ENCODE results near the gene CHRNB1.
"Not testable (repeated sequence)": the region's sequence is repeated elsewhere in the genome, so short reads cannot be mapped to it uniquely, and the experiment has no call there.

Gene CHRNB1

DNA sequence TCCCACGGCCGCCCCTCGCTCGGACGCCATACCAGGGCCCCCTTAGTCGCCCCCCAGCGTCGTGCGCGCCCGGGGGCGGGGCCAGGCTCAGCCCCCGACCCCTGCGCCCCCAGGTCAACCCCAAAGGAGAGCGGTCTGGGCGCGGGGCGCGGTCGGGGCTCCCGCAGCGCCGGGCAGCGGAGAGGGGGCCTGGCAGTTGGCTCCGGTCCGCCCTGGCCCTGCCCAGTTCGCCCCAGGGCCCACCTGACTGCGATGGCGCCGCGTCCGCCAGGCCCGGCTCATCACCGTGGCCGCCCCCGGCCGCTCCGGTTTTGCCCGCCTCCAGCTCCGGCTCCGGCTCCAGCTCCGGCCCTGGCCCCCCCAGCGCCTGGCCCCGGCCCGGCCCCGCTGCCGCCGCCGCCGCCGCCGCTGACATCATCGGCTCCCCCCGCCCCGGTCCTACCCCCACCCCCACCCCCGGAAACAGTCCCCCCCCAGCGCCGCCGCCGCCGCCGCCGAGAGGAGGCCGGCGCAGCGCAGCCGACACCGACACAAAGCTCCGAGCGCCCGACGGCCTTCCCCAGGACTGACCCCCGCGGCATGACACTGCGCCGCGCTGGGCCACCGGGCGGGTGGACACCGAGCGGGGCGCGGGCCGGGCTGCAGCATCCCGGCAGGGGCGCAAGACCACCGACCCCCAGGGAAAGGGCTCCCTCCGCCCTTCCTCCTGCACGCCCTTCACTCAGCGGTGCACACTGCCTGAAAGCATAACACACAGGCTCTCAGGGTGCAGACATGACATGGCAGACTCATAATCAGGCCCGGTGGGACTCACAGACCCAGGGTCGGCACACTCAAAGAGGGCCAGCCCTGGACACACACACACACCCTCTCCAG, 34.6 kb downstream of the CHRNB1 start, which contains the start of gene ZBTB4:
TSS of gene ZBTB4 (minus strand) at position 419 of the 876 bp plus-strand sequence. CDS start 12,830 bp downstream, outside the sequence.
- H3K4me1 ChIP-seq (ENCODE audit: insufficient read depth, low read length) = peaks cover 32% of the 10 kb centered on the region
- H2AFZ ChIP-seq (ENCODE audit: low read depth, low read length) = peak within 1 kb of the TSS; percentile 8
- no peaks in the 10 kb centered on the region for H3K36me3 ChIP-seq (ENCODE audit: insufficient read depth, low read length)
- H3K9me3 ChIP-seq (ENCODE audit: low read length) = no peaks in the 10 kb centered on the region
- H3K27me3 ChIP-seq (ENCODE audit: insufficient read depth, low read length) = no peaks in the 10 kb centered on the region
- H3K4me3 ChIP-seq (ENCODE audit: low read length) = peak within 1 kb of the TSS; percentile 58

DNA sequence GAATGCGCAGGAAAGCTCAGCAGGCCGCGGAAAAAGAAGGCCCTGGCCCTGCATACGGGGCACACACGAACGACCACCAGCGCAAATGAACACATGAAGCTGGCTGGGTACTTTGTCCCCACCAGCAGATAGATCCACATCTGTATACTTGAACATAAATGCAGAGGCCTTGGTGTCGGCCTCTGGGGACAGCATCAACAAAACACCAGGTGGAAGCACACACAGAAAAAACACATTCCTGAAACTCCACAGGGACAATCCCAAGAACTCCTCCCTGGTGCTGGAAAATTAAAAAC, 35.2 kb downstream of the CHRNB1 start:
- peak overlapping the region; percentile 8 for H2AFZ ChIP-seq (ENCODE audit: low read depth, low read length)

DNA sequence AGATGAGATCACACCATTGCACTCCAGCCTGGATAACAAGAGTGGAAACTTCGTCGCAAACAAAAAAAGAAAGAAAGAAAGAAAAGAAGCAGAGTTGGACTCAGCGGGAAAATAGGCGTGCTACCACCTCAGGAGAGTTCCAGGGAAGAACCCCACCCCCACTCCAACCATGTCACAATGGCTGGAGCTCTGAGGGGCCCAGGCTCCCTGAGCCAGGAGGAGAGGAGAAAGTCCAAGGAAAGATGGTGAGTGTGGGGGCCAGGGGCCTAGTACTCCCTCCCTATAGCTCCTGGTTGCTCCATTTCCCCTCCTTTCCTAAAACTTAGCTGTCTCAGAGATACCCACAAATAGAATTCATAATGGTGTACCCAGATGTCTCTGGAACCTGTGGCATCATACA, 36.4 kb downstream of the CHRNB1 start, which contains the start of gene SLC35G6:
TSS of gene SLC35G6 (plus strand) at position 172 of the 400 bp plus-strand sequence. CDS start at position 243, 71 bp downstream.
- not testable (repeated sequence) for H2AFZ ChIP-seq (ENCODE audit: low read depth, low read length); H3K36me3 ChIP-seq (ENCODE audit: insufficient read depth, low read length); H3K27me3 ChIP-seq (ENCODE audit: insufficient read depth, low read length); H3K9me3 ChIP-seq (ENCODE audit: low read length)
- Histone ChIP-seq H3K4me3 (ENCODE audit: low read length) (peak within 1 kb of the TSS; percentile 58), H3K4me1 (ENCODE audit: insufficient read depth, low read length) (peaks cover 42% of the 10 kb centered on the region)

More for the DNA sequence above, 35.2 kb downstream of the CHRNB1 start:
- H3K9me3 ChIP-seq (ENCODE audit: low read length) = no peaks in the 10 kb centered on the region
- H3K27me3 ChIP-seq (ENCODE audit: insufficient read depth, low read length) = no peaks in the 10 kb centered on the region
- no peaks in the 10 kb centered on the region for H3K36me3 ChIP-seq (ENCODE audit: insufficient read depth, low read length)
- peaks cover 33% of the 10 kb centered on the region for H3K4me1 ChIP-seq (ENCODE audit: insufficient read depth, low read length)
- H3K4me3 ChIP-seq (ENCODE audit: low read length) = peak overlapping the region; percentile 58

DNA sequence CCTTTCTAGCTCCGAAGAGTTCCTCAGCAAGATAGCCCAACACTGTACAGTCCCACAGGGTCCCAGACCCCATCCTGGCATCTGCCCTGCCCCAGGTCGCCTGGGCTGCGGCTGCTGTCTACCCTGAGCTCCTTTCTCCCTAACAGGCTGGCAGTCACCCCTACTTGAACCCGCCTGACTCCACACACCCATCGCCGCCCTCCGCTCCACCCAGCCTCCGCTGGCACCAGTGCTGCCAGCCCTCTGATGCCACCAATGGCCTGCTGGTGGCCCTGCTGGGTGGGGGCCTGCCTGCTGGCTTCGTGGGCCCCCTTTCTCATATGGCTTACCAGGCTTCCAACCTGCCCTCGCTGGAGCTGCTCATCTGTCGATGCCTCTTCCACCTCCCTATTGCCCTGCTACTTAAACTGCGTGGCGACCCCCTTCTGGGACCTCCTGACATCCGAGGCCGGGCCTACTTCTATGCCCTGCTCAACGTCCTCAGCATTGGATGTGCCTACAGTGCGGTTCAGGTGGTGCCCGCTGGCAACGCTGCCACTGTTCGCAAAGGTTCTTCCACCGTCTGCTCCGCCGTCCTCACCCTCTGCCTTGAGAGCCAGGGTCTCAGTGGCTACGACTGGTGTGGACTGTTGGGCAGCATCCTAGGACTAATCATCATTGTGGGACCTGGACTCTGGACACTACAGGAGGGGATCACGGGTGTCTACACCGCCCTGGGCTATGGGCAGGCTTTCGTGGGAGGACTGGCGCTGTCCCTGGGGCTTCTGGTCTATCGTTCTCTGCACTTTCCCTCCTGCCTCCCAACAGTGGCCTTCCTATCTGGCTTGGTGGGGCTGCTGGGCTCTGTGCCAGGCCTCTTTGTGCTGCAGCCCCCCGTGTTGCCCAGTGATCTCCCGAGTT, 37.2 kb downstream of the CHRNB1 start:
- H2AFZ ChIP-seq (ENCODE audit: low read depth, low read length); H3K27me3 ChIP-seq (ENCODE audit: insufficient read depth, low read length); H3K4me3 ChIP-seq (ENCODE audit: low read length); H3K36me3 ChIP-seq (ENCODE audit: insufficient read depth, low read length); H3K9me3 ChIP-seq (ENCODE audit: low read length): not testable (repeated sequence)
- H3K4me1 ChIP-seq (ENCODE audit: insufficient read depth, low read length) = peaks cover 44% of the 10 kb centered on the region

DNA sequence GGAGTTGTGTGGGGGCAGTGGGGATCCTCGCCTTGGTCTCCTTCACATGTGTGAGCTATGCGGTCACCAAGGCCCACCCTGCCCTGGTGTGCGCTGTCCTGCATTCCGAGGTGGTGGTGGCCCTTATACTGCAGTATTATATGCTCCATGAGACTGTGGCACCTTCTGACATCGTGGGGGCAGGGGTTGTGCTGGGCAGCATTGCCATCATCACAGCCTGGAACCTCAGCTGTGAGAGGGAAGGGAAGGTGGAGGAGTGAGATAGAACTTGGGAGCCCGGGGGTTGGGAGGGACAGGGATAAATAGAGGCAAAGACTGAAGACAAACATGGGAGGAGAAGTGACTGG, 37.9 kb downstream of the CHRNB1 start:
- Histone ChIP-seq H3K4me3 (ENCODE audit: low read length) (peak overlapping the region; percentile 81), H3K4me1 (ENCODE audit: insufficient read depth, low read length) (peaks cover 42% of the 10 kb centered on the region)
- not testable (repeated sequence) for H3K36me3 ChIP-seq (ENCODE audit: insufficient read depth, low read length); H3K9me3 ChIP-seq (ENCODE audit: low read length); H3K27me3 ChIP-seq (ENCODE audit: insufficient read depth, low read length); H2AFZ ChIP-seq (ENCODE audit: low read depth, low read length)

DNA sequence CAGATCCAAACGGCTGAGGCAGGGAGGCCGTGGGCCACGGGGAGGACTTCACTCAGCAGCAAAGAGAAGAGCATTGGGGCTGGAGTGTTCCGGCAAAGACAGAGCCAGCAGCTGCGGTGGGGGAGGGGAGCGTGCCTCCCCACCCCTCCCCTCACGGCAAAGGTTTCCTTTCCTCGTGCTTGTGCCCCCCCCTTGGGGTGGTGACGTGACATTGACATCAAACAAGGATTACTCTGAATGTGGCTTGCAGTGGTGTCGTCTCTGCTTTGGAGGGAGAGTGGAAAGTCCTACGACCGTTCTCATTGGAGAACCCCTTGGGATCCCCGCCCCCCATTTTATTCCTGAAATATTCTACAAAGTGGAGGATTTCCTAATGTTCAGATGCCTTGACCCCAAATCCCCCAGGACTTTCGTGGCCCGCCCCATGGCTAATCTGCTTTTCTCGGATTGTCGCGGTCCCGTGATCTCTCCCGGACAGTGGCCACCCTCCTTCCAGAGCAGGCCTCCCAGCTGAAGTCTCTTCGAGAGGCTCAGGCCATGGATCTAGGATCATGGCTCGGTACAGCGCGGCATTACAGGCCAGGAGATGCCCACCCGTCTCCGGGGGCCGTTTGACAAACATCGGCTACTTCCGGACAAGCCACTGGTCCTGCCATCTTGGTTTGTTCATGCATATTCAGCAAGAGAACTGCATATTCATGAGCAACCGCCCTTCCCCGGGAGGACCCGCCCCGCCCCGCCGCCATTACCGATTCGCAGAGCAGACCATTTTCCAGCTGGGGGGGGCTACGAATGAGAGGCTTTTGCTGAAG, 38.6 kb downstream of the CHRNB1 start:
- Histone ChIP-seq H3K9me3 (ENCODE audit: low read length) (no peaks in the 10 kb centered on the region), H3K4me3 (ENCODE audit: low read length) (peak overlapping the region; percentile 81), H3K4me1 (ENCODE audit: insufficient read depth, low read length) (peaks cover 35% of the 10 kb centered on the region), H2AFZ (ENCODE audit: low read depth, low read length) (peak overlapping the region; percentile 30), H3K36me3 (ENCODE audit: insufficient read depth, low read length) (peaks cover 11% of the 10 kb centered on the region), H3K27me3 (ENCODE audit: insufficient read depth, low read length) (no peaks in the 10 kb centered on the region)

DNA sequence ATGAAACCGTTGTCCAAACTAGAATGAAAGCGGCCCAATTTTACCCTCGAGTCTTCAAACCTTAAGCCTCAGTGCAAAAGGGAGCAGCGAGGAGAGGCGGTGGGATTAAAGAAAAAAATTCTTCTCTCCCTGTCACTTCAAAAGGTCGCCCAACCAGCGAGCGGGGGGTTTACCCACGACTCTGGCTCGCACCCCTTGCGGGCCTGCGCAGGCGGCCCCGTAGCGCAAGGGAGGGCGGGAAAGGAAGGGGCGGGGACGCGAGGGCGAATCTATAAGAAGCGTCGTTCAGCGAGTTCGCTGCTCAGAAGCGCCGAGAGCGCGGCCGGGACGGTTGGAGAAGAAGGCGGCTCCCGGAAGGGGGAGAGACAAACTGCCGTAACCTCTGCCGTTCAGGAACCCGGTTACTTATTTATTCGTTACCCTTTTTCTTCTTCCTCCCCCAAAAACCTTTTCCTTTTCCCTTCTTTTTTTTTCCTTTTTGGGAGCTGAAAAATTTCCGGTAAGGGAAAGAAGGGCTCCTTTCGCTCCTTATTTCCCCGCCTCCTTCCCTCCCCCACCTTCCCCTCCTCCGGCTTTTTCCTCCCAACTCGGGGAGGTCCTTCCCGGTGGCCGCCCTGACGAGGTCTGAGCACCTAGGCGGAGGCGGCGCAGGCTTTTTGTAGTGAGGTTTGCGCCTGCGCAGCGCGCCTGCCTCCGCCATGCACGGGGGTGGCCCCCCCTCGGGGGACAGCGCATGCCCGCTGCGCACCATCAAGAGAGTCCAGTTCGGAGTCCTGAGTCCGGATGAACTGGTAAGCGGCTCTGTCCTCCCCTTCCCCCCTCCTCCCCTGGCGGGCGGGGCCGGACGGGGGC, 39.4 kb downstream of the CHRNB1 start, which contains the start of gene POLR2A:
TSS of gene POLR2A (plus strand) at position 300 of the 852 bp plus-strand sequence.
- H3K27me3 ChIP-seq (ENCODE audit: insufficient read depth, low read length) = no peaks in the 10 kb centered on the region
- H3K9me3 ChIP-seq (ENCODE audit: low read length) = no peaks in the 10 kb centered on the region
- H3K36me3 ChIP-seq (ENCODE audit: insufficient read depth, low read length) = peaks cover 11% of the 10 kb centered on the region
- H3K4me1 ChIP-seq (ENCODE audit: insufficient read depth, low read length) = peaks cover 32% of the 10 kb centered on the region
- peak within 1 kb of the TSS; percentile 81 for H3K4me3 ChIP-seq (ENCODE audit: low read length)
- peak within 1 kb of the TSS; percentile 30 for H2AFZ ChIP-seq (ENCODE audit: low read depth, low read length)

DNA sequence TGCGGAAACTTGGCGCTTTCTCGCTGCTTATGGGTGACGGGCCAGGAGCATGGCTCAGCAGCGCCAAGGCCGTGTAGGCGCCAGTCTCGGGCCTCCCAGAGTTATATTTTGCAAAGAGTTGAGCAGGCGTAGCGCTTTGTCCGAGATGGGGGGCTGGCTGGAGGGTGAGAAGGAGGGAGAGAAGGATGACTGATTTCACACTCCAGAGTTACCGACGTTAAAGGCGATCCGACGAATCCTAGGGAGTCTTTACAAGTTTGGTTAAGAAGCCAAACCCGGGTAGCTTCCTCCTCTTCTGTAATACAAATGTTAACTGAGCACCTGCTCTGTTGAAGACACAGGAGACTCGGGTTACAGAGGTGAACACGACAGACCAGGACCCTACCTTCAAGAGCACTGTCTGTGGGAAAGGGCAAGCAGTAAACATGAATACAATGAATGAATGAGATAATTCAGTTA, 40.1 kb downstream of the CHRNB1 start:
- H2AFZ ChIP-seq (ENCODE audit: low read depth, low read length) = no peak overlapping the region
- H3K9me3 ChIP-seq (ENCODE audit: low read length) = peaks cover 2% of the 10 kb centered on the region
- peaks cover 11% of the 10 kb centered on the region for H3K36me3 ChIP-seq (ENCODE audit: insufficient read depth, low read length)
- H3K4me1 ChIP-seq (ENCODE audit: insufficient read depth, low read length) = peaks cover 31% of the 10 kb centered on the region
- no peaks in the 10 kb centered on the region for H3K27me3 ChIP-seq (ENCODE audit: insufficient read depth, low read length)
- H3K4me3 ChIP-seq (ENCODE audit: low read length) = peak overlapping the region; percentile 81

DNA sequence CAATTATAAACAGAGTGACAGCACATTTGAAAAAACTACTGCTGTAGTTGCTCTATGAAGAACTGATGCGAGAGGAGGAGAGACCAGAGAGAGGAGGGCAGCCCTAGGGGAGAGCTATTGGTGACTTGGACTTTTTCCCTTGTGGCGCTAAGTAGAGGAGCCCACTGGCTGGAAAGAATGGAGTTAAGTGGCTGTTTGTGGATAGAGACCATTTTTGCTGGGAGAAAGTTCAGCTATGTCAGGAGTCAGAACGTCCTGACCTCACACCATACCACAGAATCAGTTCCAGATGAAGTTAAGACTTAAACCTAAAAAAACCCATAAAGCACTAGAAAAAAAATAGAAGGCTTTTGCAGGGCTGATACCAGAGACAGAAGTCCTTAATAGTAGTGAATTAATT, 41.3 kb downstream of the CHRNB1 start:
- H3K27me3 ChIP-seq (ENCODE audit: insufficient read depth, low read length) = no peaks in the 10 kb centered on the region
- H3K4me3 ChIP-seq (ENCODE audit: low read length) = peak overlapping the region; percentile 81
- H3K4me1 ChIP-seq (ENCODE audit: insufficient read depth, low read length) = peaks cover 28% of the 10 kb centered on the region
- H2AFZ ChIP-seq (ENCODE audit: low read depth, low read length) = no peak overlapping the region
- peaks cover 20% of the 10 kb centered on the region for H3K36me3 ChIP-seq (ENCODE audit: insufficient read depth, low read length)
- H3K9me3 ChIP-seq (ENCODE audit: low read length) = peaks cover 5% of the 10 kb centered on the region

DNA sequence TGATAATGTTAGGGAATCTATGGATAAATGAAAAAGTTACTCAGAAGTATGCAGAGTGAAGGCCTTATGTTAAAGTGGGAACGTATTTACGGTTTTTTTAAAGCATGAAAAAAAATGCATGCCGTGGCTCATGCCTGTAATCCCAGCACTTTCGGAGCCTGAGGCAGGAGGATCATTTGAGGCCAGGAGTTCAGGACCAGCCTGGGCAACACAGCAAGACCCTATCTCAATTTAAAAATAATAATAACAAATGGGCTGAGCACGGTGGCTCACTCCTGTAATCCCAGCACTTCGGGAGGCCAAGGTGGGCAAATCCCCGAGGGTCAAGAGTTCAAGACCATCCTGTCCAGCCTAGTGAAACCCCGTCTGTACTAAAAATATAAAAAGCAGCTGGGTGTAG, 45.3 kb downstream of the CHRNB1 start:
- H2AFZ ChIP-seq (ENCODE audit: low read depth, low read length) = no peak overlapping the region
- peaks cover 5% of the 10 kb centered on the region for H3K9me3 ChIP-seq (ENCODE audit: low read length)
- no peak overlapping the region for H3K4me3 ChIP-seq (ENCODE audit: low read length)
- H3K36me3 ChIP-seq (ENCODE audit: insufficient read depth, low read length) = peaks cover 41% of the 10 kb centered on the region
- H3K27me3 ChIP-seq (ENCODE audit: insufficient read depth, low read length) = no peaks in the 10 kb centered on the region
- H3K4me1 ChIP-seq (ENCODE audit: insufficient read depth, low read length) = peaks cover 20% of the 10 kb centered on the region

DNA sequence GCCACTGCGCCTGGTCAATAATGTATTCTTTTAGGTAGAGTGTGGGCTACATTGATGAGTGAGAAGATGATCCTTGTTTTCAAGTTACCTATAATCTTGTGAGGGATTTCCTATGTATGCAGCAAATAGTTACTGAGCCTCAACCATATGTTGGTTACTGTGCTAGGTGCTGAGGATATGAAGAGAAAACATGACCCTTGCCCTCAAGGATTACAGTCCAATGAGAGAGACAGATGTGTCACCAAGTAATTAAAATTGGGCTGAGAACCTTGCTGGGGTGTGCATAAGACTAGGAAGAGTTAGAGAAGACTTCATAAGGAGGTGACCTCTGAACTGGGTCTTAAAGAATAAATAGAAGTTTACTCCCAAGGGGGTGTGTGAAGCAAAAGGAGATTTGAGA, 46.7 kb downstream of the CHRNB1 start:
- H3K4me1 ChIP-seq (ENCODE audit: insufficient read depth, low read length) = peaks cover 9% of the 10 kb centered on the region
- H3K27me3 ChIP-seq (ENCODE audit: insufficient read depth, low read length) = no peaks in the 10 kb centered on the region
- H3K9me3 ChIP-seq (ENCODE audit: low read length) = peaks cover 5% of the 10 kb centered on the region
- H3K4me3 ChIP-seq (ENCODE audit: low read length) = no peak overlapping the region
- H3K36me3 ChIP-seq (ENCODE audit: insufficient read depth, low read length) = peaks cover 49% of the 10 kb centered on the region
- no peak overlapping the region for H2AFZ ChIP-seq (ENCODE audit: low read depth, low read length)

DNA sequence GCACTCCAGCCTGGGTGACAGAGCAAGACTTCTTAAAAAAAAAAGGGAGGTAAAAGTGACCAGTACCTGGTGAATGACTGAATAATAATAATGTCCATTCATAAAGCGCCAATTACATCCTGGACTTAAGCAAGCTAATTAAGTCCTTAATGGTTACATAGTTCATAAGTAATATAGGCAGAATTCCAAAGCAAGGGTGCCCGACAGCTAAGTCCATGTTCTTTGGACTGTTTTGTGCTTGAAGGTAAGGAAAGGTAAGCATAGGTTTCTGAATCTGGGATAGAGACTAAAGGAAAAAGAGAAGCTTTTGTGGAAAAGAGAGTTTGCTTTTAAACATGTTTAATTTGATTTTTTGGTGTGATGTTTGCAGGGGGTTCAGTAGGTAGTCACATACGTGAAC, 49.1 kb downstream of the CHRNB1 start:
- no peaks in the 10 kb centered on the region for H3K27me3 ChIP-seq (ENCODE audit: insufficient read depth, low read length)
- H3K9me3 ChIP-seq (ENCODE audit: low read length) = peaks cover 5% of the 10 kb centered on the region
- peaks cover 67% of the 10 kb centered on the region for H3K36me3 ChIP-seq (ENCODE audit: insufficient read depth, low read length)
- H3K4me1 ChIP-seq (ENCODE audit: insufficient read depth, low read length) = peaks cover 3% of the 10 kb centered on the region
- no peak overlapping the region for H3K4me3 ChIP-seq (ENCODE audit: low read length)
- no peak overlapping the region for H2AFZ ChIP-seq (ENCODE audit: low read depth, low read length)
